HepG2 (cell line): ENCODE measurements around the gene TACC3. TPM values are rescaled to one million over a fixed set of nuclear protein-coding genes. Genes with fewer than 3 reads are reported as not detected.

Source experiments
- ARNT ChIP-seq: fragments of 450-650 bp; IDR thresholded peaks from 2 replicates; pipeline ENCODE4 v1.6.1; 2017
- CBX1 ChIP-seq: IDR thresholded peaks from one replicate; pipeline ENCODE4 v1.6.1; 2016; ENCODE audit warnings: antibody characterized with exemption, low read depth
- CREBL2 ChIP-seq: sonication (generic); formaldehyde crosslinking; IDR thresholded peaks from 2 replicates; pipeline ENCODE4 v1.8.1; 2023; ENCODE audit warnings: missing genetic modification reagents, mild to moderate bottlenecking, borderline replicate concordance
- DDIT3 ChIP-seq: sonication (generic); formaldehyde crosslinking; IDR thresholded peaks from 2 replicates; pipeline ENCODE4 v1.4.0; 2020; ENCODE audit warnings: mild to moderate bottlenecking, missing genetic modification reagents
- DMAP1 ChIP-seq: IDR thresholded peaks from 2 replicates; pipeline ENCODE4 v1.6.1; 2016
- FOXA1 ChIP-seq, 2 experiments: fragments of 450-650 bp in 1 of 2; sonication (generic) in 1 of 2; formaldehyde crosslinking in 1 of 2; IDR thresholded peaks; 2 replicates each; pipeline versions ENCODE4 v1.4.0 to v1.6.1; 2016 to 2020; ENCODE audit warnings: missing genetic modification reagents in 1 of 2
- FOXP4 ChIP-seq: sonication (generic); formaldehyde crosslinking; IDR thresholded peaks from 2 replicates; pipeline ENCODE4 v1.4.0; 2020; ENCODE audit warnings: missing genetic modification reagents
- HMGA1 ChIP-seq: sonication (generic); formaldehyde crosslinking; conservative IDR thresholded peaks from 2 replicates; pipeline ENCODE4 v1.4.0; 2020; ENCODE audit warnings: missing genetic modification reagents
- IRF2 ChIP-seq: IDR thresholded peaks from 2 replicates; pipeline ENCODE4 v1.6.1; 2018; ENCODE audit warnings: missing genetic modification reagents, missing compliant biosample characterization
- JUN ChIP-seq: sonication (generic); formaldehyde crosslinking; IDR thresholded peaks from 2 replicates; pipeline ENCODE4 v1.4.0; 2020; ENCODE audit warnings: mild to moderate bottlenecking, missing genetic modification reagents
- KLF6 ChIP-seq: IDR thresholded peaks from 2 replicates; pipeline ENCODE4 v1.8.0; 2016; ENCODE audit warnings: missing biosample characterization, missing genetic modification reagents
- KMT2A ChIP-seq: sonication (generic); formaldehyde crosslinking; IDR thresholded peaks from 2 replicates; pipeline ENCODE4 v1.4.0; 2020; ENCODE audit warnings: missing genetic modification reagents
- MAFG ChIP-seq: sonication (generic); formaldehyde crosslinking; IDR thresholded peaks from 2 replicates; pipeline ENCODE4 v1.5.1; 2020; ENCODE audit warnings: mild to moderate bottlenecking, missing genetic modification reagents
- MATR3 ChIP-seq: sonication (generic); formaldehyde crosslinking; IDR thresholded peaks from 2 replicates; pipeline ENCODE4 v1.4.0; 2020; ENCODE audit warnings: missing genetic modification reagents
- MTF1 ChIP-seq: sonication (generic); formaldehyde crosslinking; IDR thresholded peaks from 2 replicates; pipeline ENCODE4 v1.5.0; 2020; ENCODE audit warnings: missing genetic modification reagents
- MXD1 ChIP-seq: sonication (generic); formaldehyde crosslinking; IDR thresholded peaks from 2 replicates; pipeline ENCODE4 v1.4.0; 2020; ENCODE audit warnings: mild to moderate bottlenecking, missing genetic modification reagents
- RAD21 ChIP-seq: fragments of 450-650 bp; formaldehyde crosslinking; IDR thresholded peaks from 2 replicates; pipeline ENCODE4 v1.5.0; 2020; ENCODE audit warnings: mild to moderate bottlenecking
- RXRA ChIP-seq: sonication (generic); formaldehyde crosslinking; IDR thresholded peaks from 2 replicates; pipeline ENCODE4 v1.5.1; 2020; ENCODE audit warnings: missing genetic modification reagents
- SAP130 ChIP-seq: IDR thresholded peaks from 2 replicates; pipeline ENCODE4 v1.6.1; 2016; ENCODE audit warnings: low read depth
- SP5 ChIP-seq: IDR thresholded peaks from 2 replicates; pipeline ENCODE4 v1.6.1; 2016; ENCODE audit warnings: low read depth, borderline replicate concordance
- ZBTB46 ChIP-seq: sonication (generic); formaldehyde crosslinking; IDR thresholded peaks from 2 replicates; pipeline ENCODE4 v1.4.0; 2020; ENCODE audit warnings: mild to moderate bottlenecking, missing genetic modification reagents, borderline replicate concordance
- ZIK1 ChIP-seq: sonication (generic); formaldehyde crosslinking; IDR thresholded peaks from 2 replicates; pipeline ENCODE4 v1.5.0; 2020; ENCODE audit warnings: mild to moderate bottlenecking, low read depth, missing genetic modification reagents, borderline replicate concordance
- ZNF292 ChIP-seq: sonication (generic); formaldehyde crosslinking; IDR thresholded peaks from 2 replicates; pipeline ENCODE4 v1.8.1; 2022; ENCODE audit warnings: mild to moderate bottlenecking, low read depth, missing genetic modification reagents, borderline replicate concordance
- ZNF75D ChIP-seq: sonication (generic); formaldehyde crosslinking; IDR thresholded peaks from 2 replicates; pipeline ENCODE4 v1.8.1; 2023; ENCODE audit warnings: missing genetic modification reagents, mild to moderate bottlenecking, borderline replicate concordance
- ZNF781 ChIP-seq: sonication (generic); formaldehyde crosslinking; IDR thresholded peaks from 2 replicates; pipeline ENCODE4 v1.5.1; 2020; ENCODE audit warnings: borderline replicate concordance, mild to moderate bottlenecking, missing genetic modification reagents; ENCODE audit errors: not compliant biosample characterization
- ZNF782 ChIP-seq: sonication (generic); formaldehyde crosslinking; IDR thresholded peaks from 2 replicates; pipeline ENCODE4 v1.4.0; 2020; ENCODE audit warnings: missing genetic modification reagents, mild to moderate bottlenecking, borderline replicate concordance
- polyA plus RNA-seq, 8 experiments: library from polyadenylated mRNA; depleted of rRNA in 3 of 8; stranded (reverse) in 7 of 8; unstranded in 1 of 8; fragments of >200 nt; fragmentation: Illumina TruSeq in 4 of 8; extraction: Trizol in 4 of 8; gene quantifications; 2 replicates each; pipeline versions ENCODE4 v1.2.1 to v1.2.3, GENCODE V29; 2011 to 2016; ENCODE audit warnings: low read depth in 4 of 8, missing spikeins in 1 of 8, mixed read lengths in 1 of 8; ENCODE audit not compliant: insufficient read depth in 1 of 8
- total RNA-seq, 5 experiments: library from RNA; depleted of rRNA; stranded (reverse); fragments of >200 nt; fragmentation: Illumina TruSeq; extraction: Trizol; gene quantifications; 2 replicates each; pipeline ENCODE4 v1.2.3, GENCODE V29; 2016; ENCODE audit warnings: low read depth in 1 of 5

Gene TACC3
- total and polyA plus RNA-seq, 2 of the 13 experiments (the other 11 are each of a cell fraction or from before 2014, with no cell fraction given) = 20.3 to 21.2 TPM

GRCh38 chr4:1776521-1777161, 55.3 kb downstream of the TACC3 start (continued):
- peak; percentile 66 for TF ChIP-seq FOXP4 (CRISPR knock-in tag)
- peak; percentile 53 for TF ChIP-seq IRF2 (CRISPR knock-in tag)
- 0 out of 2 replicates have a peak, but pooled peaks have one; percentile 39 for TF ChIP-seq KMT2A (CRISPR knock-in tag)
- TF ChIP-seq DDIT3 (CRISPR knock-in tag) = no peak
- peak; percentile 72; the same call in 1 of the 2 replicates for TF ChIP-seq ZIK1
- TF ChIP-seq MAFG = 0 out of 2 replicates have a peak, but pooled peaks have one; percentile 28
- no peak for TF ChIP-seq JUN (CRISPR knock-in tag)
- TF ChIP-seq ARNT = no peak
- no peak for TF ChIP-seq ZNF75D (CRISPR knock-in tag)
- no peak for TF ChIP-seq RAD21 (CRISPR knock-in tag)
- no peak; the same call in 1 of the 2 replicates for TF ChIP-seq ZNF782 (CRISPR knock-in tag)
- peak; percentile 89 for TF ChIP-seq RXRA (CRISPR knock-in tag)
- peak; percentile 77 for TF ChIP-seq SAP130 (CRISPR knock-in tag)
- TF ChIP-seq ZNF292 = no peak
- TF ChIP-seq HMGA1 = no peak
- TF ChIP-seq ZNF781 (CRISPR knock-in tag) = peak; percentile 63
- TF ChIP-seq MATR3 (CRISPR knock-in tag) = no peak
- peak; percentile 77 for TF ChIP-seq MXD1 (CRISPR knock-in tag)
- no peak for TF ChIP-seq MTF1 (CRISPR knock-in tag)
- peak; percentile 86 for TF ChIP-seq DMAP1 (CRISPR knock-in tag)
- no peak for TF ChIP-seq FOXA1 (IDR thresholded peaks at IDR 0.05)
- TF ChIP-seq FOXA1 (CRISPR knock-in tag; IDR thresholded peaks at IDR 0.05) = no peak
- TF ChIP-seq KLF6 (CRISPR knock-in tag) = no peak; the same call in 1 of the 2 replicates
- peak; percentile 80 for TF ChIP-seq SP5 (CRISPR knock-in tag)
- no peak for TF ChIP-seq ZBTB46 (CRISPR knock-in tag)
- TF ChIP-seq CREBL2 (CRISPR knock-in tag) = no peak
- no peak for TF ChIP-seq CBX1
